Right hindlimb (tissue), 1 donor: Measurements from ENCODE around the gene IWS1.
"Not testable (repeated sequence)": the region's sequence is repeated elsewhere in the genome, so short reads cannot be mapped to it uniquely, and the experiment has no call there.

ENCODE experiments used
- DNase-seq: peaks from one replicate; pipeline ENCODE4 v3.0.0-alpha.2; 2018

The IWS1 gene

DNA sequence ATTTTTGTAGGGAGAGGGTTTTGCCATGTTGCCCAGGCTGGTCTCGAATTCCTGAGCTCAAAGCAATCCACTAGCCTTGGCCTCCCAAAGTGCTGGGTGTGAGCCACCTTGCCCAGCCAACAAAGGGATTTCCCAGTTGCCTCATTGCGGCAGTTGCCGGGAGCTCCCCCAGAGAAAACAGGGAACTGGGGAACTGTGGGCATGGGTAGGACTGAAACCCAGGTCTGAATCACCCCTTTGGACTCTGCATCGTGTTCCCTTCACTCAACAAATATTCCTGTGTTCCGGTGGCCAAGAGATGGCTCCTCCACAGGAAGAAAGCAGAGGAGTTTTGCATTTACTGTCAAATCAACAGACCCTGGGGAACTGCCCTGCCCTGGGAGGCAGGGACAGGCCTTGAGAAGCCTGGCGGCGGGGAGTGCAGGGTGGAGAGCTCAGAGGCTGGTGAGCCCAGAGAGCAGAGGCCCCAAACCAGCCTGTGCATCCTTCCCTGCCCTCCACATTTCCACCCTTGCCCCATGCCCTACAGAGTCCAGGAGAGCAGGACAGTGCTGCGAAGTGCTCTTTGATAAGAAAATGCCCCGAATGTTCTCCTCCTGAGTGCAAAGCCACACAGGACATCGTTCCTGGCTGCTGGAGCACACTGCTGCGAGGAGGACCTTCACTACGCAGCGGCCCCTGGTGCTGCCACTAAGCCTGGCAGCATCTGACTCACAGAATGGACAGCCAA, 34.1 kb upstream of the IWS1 start:
- DNase-seq, result no peak

GRCh38 chr2:127559454-127559853, 33.2 kb upstream of the IWS1 start:
- DNase-seq, result no peak

DNA sequence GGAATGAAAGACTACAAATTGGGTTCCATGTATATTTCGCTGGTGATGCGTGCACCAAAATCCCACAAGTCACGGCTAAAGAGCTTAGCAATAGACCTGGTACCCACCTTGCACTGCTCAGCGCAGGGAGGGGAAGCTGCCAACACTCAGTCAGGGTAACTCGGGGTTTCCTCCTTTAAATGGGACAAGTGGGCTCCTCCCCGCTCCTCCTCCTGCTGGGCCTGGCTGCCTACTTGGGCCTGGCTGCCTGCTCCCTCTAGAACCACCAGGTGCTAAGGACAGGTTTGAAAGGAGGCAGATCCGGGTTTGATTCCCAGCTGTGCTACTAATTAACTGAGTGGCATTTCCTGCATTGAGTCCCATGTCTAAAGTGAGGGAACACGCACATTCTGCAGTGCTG, 32.6 kb upstream of the IWS1 start:
- no peak for DNase-seq

GRCh38 chr2:127552846-127553245, 26.6 kb upstream of the IWS1 start:
- DNase-seq, result no peak

GRCh38 chr2:127552336-127552735, 26.0 kb upstream of the IWS1 start:
- no peak for DNase-seq

DNA sequence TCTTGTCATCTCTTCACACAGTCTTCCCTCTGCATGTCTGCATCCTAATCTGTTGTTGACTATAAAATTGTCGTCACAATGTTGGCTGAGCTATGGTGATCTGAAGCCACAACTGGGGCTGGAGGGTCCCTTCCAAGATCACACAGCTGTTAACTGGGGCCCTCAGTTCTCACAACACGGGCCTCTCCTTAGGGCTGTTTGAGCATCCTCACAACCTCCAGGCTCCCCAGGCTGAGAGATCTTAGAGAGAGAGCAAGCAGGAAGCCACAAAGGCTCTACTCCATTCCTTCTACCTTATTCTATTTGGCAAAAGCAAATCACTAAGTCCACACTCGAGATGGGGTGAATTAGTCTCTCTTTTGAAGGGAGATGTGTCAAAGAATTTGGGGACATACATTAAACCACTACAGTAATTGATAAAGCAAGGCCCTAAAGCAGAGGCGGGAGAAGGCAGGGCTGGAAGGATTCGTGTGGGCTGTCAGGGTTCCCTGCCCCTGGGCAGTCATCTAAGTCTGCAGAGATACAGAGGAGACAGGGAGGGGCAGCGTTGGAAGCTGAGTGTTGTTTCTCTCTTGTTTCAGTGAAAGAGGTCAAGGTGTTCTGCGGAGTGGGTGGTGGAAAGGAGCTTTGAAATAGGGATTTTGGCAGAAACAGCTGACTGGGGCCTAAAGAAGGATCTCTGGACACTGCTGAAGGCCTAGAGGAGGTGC, 25.1 kb upstream of the IWS1 start:
- DNase-seq, result no peak

DNA sequence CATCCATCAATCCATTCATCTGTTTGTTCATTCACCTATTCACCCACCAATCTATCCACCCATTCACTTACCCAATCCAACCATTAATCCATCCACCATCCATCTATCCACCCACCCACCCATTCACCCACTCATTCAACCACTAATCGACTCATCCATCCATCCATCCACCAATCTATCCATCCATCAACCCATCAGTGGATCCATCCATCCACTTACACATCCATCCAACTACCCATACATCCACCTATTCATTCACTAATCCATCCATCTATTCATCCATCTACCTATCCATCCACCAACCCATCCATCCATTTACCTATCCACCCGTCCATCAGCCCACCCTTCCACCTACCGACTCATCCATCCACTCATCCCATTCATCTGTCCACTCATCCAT, 20.5 kb upstream of the IWS1 start:
- DNase-seq, result no peak

DNA sequence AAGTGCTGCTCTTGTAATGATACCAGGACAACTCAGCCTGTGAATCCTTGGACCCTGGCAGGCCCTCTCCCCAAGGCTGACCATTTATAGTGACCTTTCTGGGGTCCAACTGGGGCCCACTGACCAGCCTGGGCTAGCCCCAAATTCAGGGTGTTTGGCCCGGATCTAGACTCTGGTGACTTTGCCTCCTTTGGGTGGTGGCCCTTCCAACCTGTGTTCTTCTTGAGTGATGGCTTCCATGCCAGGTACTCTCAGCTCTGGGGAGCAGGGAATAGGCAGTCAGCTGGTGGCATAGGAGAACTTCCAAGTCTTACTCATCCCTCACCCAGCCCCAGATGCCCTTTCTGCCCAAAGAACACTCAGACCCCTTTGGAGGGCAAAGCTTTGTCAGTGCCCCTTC, 19.5 kb upstream of the IWS1 start:
- no peak for DNase-seq

GRCh38 chr2:127545189-127545588, 18.9 kb upstream of the IWS1 start:
- no peak for DNase-seq

DNA sequence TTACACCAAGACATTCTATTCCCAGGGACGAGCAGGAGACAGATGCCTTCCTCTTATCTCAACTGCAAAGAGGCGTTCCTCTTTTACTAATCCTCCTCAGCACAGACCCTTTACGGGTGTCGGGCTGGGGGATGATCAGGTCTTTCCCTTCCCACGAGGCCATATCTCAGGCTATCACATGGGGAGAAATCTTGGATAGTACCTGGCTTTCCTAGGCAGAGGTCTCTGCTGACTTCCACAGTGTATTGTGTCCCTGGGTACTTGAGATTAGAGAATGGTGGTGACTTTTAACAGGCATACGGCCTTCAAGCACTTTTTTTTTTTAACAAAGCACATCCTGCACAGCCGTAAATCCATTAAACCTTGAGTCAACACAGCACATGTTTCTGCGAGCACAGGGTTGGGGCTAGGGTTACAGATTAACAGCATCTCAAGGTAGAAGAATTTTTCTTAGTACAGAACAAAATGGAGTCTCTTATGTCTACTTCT, 16.8 kb upstream of the IWS1 start:
- DNase-seq, result not testable (repeated sequence)

GRCh38 chr2:127542231-127542630, 15.9 kb upstream of the IWS1 start:
- DNase-seq, result no peak

DNA sequence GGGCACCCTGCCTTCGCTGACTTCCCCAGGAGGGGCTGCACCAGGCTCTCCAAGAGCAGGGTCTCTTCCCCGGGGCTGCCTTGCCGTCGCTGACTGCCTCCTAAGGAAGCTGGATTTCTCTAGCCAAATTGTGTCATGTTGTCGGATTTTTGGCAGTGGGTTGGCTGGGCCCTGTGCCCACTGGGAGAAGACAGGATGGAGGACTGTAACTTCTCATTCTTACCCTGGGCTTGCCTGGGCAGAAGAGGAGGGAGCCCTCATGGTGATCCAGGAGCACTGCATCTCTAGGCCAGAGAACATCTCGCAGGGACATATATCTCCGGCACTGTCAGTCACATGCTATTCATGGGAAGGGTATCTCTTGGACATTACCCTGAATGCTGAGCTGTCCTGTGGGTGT, 15.5 kb upstream of the IWS1 start:
- DNase-seq, result no peak

- no peak for DNase-seq
Observed at GRCh38 chr2:127537644-127538043, 11.4 kb upstream of the IWS1 start.

DNA sequence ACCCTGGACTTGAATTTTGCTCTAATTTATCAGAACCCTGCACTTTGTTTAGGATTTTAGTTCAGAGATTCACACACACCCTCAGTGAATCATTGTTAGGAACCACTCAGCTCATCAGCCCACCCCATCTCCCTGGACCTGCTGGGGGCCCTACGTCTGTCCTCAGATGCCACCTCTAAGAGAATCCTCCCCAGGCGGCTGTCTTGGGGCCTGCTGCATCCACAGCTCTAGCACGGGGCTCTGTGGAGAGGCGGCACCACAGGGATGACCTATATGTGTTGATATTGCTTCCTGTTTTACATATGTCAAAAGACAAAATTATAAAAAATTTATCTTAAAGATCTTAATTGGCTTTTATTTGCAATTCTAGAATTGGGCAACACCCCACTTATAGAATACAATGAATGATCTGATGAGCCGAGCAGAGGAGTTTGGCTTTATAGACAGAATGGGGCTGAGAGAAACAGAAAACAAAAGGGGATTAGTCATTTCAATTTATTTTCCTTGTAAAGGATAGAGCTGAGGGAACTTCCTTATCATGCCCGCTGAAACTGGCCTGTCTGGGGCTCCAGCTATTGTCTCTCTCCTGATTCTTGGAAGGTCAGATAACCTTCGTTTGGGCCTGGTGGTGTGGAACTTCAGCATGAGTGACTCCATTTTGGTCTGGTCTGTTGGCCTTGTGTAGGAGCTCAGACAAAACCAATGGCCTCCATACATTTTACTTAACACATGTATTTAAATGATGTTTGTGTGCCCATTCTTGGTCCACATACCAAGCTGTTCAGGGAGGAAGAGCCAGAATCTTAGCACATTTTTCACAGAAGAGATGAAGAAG, 10.6 kb upstream of the IWS1 start:
- DNase-seq, result no peak

DNA sequence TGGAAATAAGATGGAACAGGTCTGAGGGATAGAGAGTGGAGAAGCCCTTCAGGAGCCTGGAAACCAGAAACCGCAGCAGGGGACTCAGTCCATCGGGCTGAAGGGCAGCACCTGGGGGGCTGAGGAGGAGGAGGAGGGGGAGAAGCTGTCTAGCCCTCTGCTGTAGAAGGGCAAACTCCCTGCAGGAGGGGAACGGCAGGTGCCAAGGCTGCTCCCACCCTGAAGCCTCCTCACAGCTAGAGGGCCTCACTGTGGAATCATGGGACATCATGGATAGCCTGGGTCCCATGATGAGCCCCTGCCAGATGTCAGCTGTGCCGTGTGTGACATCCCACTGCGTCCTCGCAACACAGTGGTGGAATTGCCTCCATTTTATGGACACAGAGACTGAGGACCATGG, 9.6 kb upstream of the IWS1 start:
- no peak for DNase-seq

DNA sequence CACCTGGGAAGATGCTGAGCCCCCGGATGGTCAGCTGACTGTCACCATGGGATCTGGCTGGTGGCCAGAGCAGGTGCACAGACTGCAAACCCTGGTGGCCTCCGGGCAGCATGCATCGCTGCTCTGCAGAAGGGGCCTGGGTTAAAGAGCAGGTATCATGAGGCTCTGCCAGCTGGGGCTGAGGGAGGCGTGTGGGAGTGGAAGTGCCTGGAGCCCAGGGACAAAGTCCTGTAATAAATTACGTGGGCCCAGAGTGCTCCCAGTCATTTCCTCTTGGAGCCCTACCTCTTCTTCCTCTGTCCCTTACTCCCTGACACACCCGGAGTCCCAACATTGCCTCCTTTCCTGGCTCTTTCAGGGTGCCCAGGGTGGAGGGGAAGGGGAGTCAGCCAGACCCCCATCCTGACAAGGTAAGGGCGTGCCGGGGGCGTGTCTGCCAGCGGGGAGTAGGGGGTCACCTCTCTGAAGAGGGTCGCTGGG, 9.2 kb upstream of the IWS1 start, which contains the start of gene MYO7B:
TSS of gene MYO7B (plus strand) at position 262 of the 480 bp plus-strand sequence. CDS start 24,040 bp downstream, outside the sequence.
- no peak for DNase-seq

- DNase-seq, result no peak
Observed at GRCh38 chr2:127532296-127532695, 6.0 kb upstream of the IWS1 start.

- no peak for DNase-seq
Observed at GRCh38 chr2:127531221-127531648, 4.9 kb upstream of the IWS1 start.

- DNase-seq, result no peak
Observed at GRCh38 chr2:127530245-127531140, 4.2 kb upstream of the IWS1 start.

- not testable (repeated sequence) for DNase-seq
Observed at GRCh38 chr2:127529416-127529815, 3.1 kb upstream of the IWS1 start.

DNA sequence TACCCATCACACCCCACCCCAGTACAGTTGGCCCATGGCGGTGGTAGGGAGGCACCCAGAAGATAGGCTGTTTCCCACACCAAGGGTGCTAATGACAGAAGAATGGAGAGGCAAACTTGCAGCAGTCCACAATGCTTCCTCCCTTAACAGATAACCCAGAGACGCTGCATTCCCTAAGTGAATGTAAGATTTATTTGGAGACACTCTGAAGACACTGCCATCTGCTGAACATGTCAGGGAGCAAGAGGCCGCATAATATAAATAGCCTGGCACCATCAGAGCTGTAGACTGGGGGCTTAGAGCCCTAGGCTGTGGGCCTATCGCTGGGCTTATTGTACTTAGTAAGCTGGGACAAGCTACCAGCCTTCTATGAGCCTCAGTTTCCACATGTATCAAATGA, 2.2 kb upstream of the IWS1 start:
- DNase-seq, result no peak
